ENCODE results near the gene COL4A2.
"Not testable (repeated sequence)": the region's sequence is repeated elsewhere in the genome, so short reads cannot be mapped to it uniquely, and the experiment has no call there.

COL4A2 gene

DNA sequence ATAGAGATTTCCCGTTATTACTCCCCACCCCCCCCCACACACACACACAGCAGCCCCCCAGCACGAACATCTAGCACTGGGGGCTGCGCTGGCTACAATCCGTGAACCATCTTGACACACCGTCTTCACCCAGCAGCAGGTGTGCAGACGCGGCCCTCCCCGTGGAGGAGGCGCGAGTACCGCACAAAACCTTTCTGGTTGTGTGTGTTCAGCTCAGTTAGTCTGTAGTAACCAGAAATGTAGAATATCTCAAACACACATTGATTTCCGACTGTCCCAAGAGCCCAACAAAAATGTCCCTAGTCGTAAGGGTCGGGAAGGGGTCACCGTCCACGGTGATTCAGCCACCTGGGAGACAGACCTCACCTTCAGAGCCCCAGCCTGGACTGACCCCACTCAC is 131.7 kb downstream of the COL4A2 start:
- DNase-seq (ENCODE audit: low spot score) = no peak

DNA sequence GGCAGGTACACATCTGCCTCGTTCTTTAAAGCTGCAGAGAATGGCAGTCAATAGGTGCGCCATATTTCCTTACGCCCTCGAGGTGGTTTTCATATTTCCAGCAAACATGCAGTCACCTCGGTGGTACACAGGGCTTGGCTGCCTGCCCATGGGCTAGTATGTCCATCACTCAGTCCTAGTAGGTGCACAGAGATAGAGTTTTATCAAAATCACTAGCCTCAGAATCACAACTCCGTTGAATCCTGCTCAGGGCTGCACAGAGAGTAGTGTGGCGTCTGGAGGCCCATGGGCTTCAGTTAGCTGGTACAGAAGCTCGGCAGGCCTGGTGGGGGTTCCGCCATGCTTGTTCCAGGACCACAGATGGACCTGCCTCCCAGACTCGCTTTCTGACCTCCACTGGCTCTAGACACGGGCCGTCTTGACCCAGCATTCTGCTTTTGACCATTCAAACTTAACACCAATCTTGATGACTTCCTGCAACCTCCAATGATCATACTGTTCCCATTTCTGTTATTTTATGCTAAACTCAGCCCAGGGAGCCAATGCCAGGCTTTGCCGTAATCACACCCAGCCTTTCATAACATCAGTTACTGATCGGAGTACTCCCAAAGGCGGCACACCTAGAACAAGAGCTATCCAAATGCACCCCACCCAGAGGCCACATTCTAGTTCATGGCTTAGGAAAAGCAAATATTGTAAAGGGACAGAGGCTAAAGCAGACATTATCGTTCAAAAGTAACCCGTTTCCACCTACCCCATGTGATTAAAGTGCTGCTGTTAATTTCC is 134.1 kb downstream of the COL4A2 start:
- DNase-seq (ENCODE audit: low spot score) = no peak

GRCh38 chr13:110442930-110443621 is 136.0 kb downstream of the COL4A2 start:
- peak; percentile 64 for DNase-seq (ENCODE audit: low spot score)

DNA sequence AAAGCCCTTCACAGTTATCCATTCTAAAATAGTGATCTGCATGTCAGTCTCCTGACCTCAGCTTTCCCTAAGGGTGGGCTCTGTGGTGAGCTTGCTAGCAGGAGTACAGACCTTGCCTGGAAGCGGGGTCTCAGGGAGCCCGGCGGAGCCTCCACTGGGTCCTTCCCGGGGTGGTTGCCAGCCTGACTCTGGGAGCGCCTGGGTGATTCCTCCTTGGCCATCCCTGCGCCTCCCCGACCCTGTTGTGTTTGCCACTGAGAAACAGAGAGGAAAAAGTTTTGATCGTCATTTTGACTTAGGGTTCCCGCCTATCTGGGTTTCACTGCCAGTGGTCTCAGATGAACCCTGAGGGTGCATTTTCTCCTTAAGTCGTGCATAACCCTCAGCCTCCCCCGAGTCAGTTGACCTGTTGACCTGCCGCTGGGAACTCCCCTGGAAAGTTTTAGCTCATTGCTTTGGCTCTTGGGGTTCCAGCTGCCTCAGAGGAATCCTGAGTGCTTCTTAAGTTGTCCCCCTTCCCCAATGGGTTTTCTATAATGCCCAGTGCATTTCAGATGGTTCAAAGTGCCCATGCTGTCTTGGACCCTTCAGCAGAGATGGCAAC is 136.6 kb downstream of the COL4A2 start:
- no peak for DNase-seq (ENCODE audit: low spot score)

DNA sequence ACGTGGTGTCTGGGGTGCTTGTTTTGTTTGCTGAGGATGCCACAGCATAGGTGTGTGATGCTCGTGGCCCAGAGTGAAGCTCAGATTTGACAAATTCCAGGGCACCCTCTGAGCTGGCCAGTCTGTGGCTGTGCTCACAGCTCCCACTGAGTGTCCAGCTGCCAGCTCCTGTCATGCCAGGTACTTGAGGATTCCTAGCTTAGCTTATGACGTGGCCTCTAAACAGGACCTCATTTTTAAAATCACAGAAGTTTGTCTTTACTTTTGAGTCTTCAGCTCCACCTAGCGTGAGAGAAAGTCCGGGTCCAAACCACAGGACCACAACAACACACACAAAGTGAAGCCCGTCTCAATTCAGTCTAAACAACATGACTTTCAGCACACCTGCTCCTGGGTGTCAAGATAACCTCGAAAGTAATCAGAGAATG is 137.2 kb downstream of the COL4A2 start:
- DNase-seq (ENCODE audit: low spot score) = peak; percentile 42

DNA sequence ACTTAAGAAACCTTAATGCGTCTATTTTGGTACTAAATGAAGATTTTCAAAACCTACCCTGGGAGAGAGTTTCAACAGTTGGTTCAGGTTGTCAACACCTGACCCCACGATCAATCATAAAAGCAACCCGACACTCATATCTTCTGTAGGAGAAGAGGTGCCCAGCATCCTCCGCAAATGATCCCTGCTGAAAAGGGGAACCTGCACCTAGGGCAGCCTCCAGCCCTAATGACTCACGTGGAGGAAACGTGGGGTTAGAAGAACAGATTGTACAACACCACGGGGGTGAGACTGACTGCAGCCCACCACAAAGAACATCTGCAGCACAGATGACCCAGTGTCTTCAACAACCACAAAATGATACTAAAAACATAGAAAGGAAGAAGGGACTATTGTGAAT is 138.1 kb downstream of the COL4A2 start:
- no peak for DNase-seq (ENCODE audit: low spot score)

DNA sequence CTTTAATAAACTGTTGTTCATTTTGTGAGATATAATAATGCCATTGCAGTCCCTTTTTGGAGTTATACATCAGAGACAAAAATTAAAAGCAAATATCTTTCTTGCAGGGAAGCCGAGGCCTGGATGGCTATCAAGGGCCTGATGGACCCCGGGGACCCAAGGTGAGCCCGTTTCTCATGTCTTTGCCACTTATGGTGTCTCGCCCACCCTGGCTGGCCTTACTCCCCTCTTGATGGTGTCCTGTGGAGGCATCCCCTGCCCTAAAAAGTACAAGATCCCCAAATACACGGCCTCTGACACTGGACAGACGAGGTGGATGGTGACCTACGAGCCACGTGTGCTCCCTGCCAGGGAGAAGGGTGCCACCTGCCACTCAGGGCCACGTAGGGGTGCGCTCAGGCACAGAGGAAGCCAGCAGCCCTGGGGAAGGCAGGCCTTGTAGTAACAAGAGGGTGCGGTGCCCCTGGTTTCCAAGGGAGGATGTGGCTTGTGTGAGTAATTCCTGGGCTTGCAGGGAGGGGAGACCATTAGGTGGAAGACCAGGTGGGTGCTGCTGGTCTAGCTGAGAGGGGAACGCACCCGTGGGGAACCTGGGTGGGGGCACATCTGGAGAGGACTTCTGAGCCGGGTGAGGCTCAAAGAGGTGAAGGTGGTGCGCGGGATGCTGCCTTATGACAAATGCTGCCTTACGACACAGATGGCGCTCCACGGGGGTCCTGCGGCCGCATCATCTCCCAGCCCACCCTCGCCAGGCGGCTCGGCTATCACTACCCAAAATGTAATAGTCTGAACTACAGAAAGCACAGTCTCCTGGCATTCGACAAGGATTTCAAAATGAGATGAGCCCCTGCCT is 138.9 kb downstream of the COL4A2 start:
- DNase-seq (ENCODE audit: low spot score) = no peak

- DNase-seq (ENCODE audit: low spot score) = no peak
Observed at GRCh38 chr13:110446575-110446890, 139.4 kb downstream of the COL4A2 start.

DNA sequence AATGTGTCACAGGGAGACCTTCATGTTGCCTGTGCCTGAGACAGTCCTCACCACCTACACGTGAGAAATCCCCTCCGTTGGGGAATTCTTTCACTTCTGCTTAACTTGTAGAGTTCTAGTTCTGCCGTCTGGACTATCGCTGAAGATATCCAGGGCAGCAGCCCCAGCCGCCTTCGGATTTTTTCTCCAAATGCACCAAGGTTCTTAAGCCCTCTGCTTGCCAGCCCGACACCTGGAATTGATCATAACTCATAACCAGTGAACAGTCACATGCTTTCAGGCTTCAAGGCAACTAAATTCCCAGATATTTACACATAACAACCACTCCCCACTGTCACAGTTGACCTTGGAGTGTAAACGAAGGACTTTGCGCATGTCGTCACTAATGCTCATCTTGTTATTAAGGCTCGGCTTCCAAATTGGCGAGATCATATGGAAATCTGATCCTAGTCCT is 140.0 kb downstream of the COL4A2 start:
- no peak for DNase-seq (ENCODE audit: low spot score)

DNA sequence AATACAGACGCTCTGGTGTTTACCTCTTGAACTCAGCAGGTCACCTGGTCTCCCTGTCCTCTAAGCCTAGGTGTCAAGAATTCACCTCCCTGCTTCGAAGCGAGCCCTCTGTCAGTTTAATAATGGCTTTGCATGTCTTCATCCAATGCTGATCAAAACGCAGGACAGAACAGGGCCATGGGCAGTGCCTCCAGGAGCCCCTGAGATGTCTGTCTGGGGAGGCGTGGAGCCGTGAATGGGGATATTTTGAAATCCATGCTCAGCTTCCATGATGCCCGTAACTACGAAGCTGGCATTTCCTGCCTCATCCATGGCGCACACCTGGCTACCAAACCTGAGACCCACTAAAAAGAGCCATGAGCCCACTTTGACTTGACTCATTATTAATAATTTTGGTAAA is 140.7 kb downstream of the COL4A2 start:
- DNase-seq (ENCODE audit: low spot score) = no peak

DNA sequence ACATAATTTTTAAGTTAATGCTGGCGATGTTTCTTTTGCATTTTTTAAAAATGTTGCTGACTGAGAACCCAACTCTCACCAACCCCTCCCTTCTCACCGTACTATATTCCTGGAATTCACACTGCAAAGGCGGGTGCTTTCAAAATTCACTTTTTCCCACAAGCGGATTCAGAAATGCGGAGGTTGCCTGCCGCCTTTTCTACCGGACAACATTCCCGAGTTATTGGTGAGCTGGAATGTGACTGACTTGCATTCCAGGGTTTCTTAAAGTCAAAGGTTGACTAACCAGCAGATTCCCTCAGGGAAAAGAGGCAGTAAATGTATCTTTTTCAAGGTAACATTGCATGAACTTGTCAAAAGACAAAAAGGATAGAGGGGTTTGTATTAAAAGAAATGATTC is 141.1 kb downstream of the COL4A2 start:
- DNase-seq (ENCODE audit: low spot score) = peak; percentile 90

DNA sequence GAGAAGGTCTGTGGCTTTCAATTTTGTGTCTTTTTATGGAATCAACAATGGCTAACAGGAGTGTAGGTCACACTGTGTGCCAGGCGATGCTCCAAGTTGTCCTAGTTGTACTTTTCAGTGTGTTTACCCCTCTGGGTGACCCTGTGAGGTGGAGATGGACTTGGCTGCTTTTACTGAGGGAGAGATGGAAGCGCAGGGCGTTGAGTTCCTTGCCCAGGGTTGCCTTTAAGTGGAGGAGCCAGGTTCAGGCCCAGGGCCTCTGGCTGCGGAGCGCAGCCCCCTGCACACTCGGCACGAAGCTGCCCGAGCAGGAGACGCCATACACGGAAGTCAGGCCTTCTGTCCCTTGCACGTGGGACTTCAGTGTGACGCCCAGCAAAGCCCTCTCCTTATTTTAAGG is 141.6 kb downstream of the COL4A2 start:
- no peak for DNase-seq (ENCODE audit: low spot score)

DNA sequence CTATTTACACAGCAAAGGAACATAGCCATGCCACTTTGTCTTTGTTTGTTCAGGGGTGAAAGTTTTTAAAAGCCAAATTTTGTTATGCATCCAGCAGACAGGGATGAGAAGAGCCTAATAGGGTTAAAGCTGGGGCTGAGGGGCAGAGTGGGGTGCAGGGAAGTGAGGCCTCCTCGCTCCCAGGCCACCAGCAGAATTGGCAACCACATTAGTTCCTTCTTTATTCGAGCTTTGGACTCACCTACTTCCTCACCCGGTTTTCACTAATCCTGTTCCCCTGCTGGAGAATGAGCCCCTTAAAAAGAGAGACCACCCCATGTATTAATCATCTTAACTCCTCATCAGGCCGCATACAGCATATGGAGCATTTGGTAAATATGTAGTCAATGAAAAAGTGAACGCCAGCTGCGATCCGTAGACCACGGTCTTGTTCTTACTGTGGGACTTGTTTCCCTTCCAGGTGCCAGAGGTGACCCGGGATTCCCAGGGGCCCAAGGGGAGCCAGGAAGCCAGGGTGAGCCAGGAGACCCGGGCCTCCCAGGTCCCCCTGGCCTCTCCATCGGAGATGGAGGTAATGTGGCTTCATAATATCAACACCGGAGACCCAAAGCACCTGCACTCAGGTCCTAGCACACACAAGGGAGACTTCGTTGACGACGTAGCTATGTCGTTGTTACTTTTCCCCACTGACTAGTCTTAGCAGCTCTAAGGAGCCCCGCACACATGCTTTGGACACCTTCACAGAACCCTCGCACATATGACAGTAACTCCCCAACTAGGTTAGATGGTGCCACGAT is 142.3 kb downstream of the COL4A2 start:
- no peak for DNase-seq (ENCODE audit: low spot score)

DNA sequence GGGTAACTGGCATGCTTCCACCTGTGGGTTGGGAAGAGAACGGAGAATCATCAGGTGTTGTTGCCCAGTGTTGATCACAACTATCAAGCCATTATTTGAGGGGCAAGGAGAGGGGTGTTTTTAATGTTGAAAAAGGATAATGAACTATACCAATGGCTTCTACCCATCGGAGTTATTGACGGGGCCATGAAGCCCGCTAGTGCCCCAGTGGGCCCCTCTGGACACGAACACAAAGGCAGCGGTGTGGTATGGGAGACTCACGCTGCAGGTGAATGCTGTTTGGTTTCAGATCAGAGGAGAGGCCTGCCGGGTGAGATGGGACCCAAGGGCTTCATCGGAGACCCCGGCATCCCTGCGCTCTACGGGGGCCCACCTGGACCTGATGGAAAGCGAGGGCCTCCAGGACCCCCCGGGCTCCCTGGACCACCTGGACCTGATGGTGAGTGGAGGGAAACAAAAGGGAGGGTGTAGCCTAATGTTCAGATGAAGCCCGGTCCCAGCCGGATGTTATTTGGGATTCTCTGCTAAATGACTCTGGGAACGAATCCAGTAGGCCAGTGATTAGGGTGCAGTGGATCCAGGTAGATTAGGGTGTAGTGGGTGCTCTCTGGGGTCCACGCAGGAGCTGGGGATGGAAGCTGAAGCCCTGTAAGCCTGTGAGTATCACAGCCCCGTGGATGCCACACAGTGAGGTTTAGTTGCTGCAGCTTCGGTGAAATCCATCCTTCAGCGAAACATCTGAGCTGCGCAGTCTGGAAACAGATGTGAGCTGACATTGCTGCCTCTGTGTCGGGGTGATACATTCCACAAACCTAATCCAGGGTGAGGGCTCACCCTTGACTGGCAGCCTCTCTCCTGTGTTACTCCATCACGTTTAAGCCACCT is 143.2 kb downstream of the COL4A2 start:
- DNase-seq (ENCODE audit: low spot score) = no peak

GRCh38 chr13:110450941-110451730 is 144.1 kb downstream of the COL4A2 start:
- no peak for DNase-seq (ENCODE audit: low spot score)

DNA sequence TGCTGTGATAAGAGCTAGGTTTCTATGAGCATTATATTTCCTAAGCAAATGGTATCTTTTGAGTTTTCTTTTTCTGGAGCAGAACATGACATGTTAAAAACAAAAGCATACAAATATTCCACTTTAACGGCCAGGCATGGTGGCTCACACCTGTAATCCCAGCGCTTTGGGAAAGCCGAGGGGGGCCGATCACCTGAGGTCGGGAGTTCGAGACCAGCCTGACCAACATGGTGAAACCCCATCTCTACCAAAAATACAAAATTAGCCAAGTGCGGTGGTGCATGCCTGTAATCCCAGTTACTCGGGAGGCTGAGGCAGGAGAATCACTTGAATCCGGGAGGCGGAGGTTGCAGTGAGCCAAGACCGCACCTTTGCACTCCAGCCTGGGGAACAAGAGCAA is 146.0 kb downstream of the COL4A2 start:
- DNase-seq (ENCODE audit: low spot score) = not testable (repeated sequence)

DNA sequence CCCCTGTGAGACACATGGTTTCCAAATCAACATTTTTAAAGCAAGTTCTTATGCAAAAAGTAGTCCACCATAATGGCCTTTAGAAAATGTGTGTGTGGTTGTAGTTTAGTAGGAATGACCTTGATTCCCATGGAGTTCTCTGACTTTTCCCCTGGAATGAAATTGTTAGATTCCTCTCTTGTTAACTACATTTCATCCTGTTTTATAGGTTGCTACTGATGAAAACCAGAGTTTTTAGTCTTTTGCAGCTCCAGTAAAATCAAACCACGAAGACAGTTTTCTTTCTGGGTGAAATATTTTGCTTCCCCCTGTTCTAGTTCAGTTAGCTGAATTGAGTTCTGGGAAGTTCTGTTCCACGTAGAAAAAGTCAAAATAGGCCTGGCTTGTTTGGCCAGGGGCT is 146.7 kb downstream of the COL4A2 start:
- no peak for DNase-seq (ENCODE audit: low spot score)

DNA sequence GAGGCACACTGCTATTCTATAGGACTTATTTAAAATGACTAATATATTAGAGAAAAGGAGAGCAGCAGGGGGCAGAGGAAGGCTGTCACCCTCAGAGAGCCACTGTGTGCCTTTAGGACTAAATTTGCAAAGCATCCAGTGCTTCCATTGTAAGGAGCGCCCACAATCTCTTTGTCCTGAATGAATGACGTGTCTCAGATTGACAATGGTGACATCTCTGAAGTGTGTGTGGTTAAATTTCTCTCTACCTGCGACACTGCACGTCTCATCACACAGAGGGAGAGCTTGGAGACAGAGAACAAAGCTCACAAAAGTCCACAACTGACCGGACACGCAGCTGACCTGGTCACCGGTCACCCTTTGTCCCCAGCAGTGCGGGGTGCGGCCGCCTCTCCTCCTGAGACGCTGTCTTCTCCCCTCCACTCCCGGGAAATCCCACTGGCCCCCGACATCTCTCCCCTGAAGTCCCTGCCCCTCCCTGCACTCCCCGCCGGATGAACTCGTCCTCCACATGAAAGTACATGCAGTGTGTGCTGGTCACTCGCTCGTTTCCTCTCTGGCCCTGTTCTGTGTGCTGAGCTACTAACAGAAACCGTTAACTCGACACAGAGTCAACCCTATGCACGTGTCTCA is 147.3 kb downstream of the COL4A2 start:
- no peak for DNase-seq (ENCODE audit: low spot score)

GRCh38 chr13:110454956-110455355 is 147.9 kb downstream of the COL4A2 start:
- no peak for DNase-seq (ENCODE audit: low spot score)

Data from hepatic stellate cell (primary cell).